Measurements from ENCODE around the gene PNPLA2. TPM values are rescaled to one million over a fixed set of nuclear protein-coding genes. Genes with fewer than 3 reads are reported as not detected.

Gene PNPLA2
- total RNA-seq, 1 donor, result 27.7 TPM

DNA sequence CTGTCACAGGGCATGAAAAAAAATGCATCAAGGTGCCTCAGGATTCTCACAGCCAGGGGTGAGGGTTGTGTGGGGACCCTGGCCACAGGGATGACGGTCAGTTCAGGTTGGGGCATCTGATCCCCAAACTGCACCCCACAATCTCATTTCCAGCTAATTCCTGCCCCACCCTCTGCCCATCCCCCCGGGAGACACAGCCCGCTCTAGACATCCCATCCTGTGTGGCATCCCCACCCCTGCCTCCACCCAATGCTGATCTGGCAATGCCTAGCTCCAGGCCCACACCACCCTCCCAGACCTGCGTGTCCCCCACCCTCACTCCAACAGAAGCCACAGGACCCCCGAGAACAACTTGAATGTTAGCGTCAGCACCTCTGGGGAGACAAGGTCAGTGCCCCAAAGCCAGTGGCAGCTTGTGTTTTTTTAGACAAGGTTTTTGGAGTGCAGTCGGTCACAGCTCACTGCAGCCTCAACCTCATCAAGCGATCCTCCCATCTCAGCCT is 49.2 kb downstream of the PNPLA2 start:
- no peak for DNase-seq (ENCODE audit: low read depth)
- H3K4me3 ChIP-seq (ENCODE audit: low read depth, low read length), result no peak overlapping the region
- no peak for TF ChIP-seq CTCF (IDR thresholded peaks at IDR 0.05; ENCODE audit: insufficient read depth, low read length)

DNA sequence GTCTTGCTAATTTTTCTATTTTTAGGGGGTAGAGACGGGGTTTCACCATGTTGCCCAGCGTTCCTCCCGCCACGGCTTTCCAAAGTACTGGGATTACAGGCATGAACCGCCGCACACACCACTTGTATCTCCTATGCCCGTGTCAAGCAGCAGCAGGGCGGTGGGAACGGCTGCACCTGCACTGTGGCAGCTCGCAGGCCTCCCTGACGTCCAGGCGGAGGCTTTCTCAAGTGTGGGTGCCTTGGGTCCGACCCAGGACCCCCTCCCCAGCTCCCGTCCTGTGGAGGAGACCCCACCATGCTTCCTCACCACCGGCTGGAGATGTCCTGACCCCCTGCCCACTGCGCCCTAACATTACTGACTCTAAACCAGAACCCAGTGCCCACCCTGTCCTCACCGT is 49.7 kb downstream of the PNPLA2 start:
- no peak for TF ChIP-seq CTCF (IDR thresholded peaks at IDR 0.05; ENCODE audit: insufficient read depth, low read length)
- DNase-seq (ENCODE audit: low read depth), result no peak
- no peak overlapping the region for H3K4me3 ChIP-seq (ENCODE audit: low read depth, low read length)

DNA sequence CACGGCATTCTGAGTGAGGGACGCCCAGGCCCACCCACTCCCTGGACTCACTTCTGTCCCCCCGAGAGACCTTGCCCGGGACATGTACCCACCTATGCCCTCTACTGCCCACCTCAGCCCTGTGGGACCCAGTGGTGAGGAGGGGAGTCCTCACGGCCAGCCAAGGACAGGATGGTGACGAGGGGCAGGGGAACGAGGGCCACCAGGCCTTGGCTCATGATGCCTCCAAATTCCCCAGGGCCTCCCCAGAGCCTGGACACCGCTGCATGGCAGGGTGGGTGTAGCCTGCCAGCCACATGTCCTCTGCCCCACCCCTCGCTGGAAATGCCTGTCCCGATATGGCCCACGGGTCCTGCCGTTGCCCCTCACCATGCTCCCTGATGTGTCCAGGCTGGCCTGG is 50.1 kb downstream of the PNPLA2 start:
- no peak for DNase-seq (ENCODE audit: low read depth)
- H3K4me3 ChIP-seq (ENCODE audit: low read depth, low read length), result no peak overlapping the region
- no peak for TF ChIP-seq CTCF (IDR thresholded peaks at IDR 0.05; ENCODE audit: insufficient read depth, low read length)

DNA sequence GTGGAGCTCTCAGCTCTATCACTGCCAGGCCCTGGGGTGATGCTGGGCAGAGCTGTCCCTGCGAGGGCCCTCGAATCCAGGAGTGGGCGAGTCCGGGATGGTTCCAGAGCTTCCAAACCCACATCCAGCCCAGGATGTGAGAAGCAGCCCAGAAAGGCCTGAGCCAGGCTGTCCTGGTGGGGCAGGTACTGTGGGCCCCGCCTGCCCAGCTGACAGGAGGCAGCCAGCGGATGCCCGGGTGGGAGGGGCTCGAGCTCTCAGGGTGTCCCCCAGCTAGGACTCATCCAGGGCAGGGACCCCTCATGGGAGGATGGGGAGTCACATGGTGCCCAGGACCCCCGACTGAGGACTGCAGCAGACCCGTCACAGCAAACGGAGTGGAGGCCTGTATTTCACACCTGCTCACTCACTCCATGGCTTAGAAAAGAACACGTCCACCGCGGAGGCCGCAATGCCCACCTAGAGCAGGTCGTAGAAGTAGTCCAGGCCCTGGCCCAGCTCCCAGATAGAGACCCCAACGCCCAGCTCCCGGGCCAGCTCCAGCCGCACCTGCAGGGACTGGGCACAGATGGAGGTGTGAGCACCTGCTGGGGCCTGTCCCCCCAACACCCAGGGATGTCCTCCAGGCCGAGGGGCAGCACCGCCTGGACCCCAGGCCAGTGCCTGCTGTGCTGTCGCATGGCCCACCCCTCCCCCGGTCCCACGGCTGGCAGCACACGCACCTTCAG is 50.8 kb downstream of the PNPLA2 start:
- TF ChIP-seq CTCF (IDR thresholded peaks at IDR 0.05; ENCODE audit: insufficient read depth, low read length), result no peak
- no peak overlapping the region for H3K4me3 ChIP-seq (ENCODE audit: low read depth, low read length)
- no peak for DNase-seq (ENCODE audit: low read depth)

DNA sequence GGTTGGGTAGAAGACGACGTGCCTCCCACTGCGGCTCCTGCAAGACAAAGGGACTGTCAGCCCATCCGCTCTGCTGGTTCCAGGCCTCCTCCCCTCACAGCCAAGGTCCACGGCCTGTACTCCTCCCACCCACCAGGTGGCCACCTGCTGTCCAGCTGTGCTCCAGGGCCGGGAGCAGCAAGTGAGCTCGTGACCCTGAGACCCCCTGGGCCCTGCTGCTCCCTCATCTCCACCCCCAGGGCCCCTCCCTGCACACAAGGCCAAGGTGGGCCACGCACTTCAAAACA is 51.4 kb downstream of the PNPLA2 start:
- peak; percentile 2 for TF ChIP-seq CTCF (IDR thresholded peaks at IDR 0.05; ENCODE audit: insufficient read depth, low read length)
- no peak overlapping the region for H3K4me3 ChIP-seq (ENCODE audit: low read depth, low read length)
- DNase-seq (ENCODE audit: low read depth), result no peak

DNA sequence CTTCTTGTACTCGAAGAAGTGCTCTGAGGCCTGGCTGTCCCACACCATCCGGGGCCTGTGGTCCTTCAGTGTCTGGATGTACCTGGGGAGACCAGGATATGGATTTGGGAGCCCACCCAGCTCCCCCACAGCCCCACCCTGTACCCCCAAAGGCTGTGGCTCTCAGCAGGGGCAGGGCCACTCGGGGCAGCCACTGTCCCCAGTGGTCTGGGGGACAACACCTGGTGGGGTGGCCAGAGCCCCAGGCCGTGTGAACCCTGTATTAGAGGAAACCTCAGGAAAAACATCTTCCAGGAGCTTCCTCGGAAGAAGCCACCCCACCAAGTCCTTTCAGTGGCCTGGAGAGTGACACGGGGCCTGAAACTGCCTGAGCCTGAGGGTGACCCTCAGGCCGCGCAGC is 51.7 kb downstream of the PNPLA2 start:
- no peak for TF ChIP-seq CTCF (IDR thresholded peaks at IDR 0.05; ENCODE audit: insufficient read depth, low read length)
- no peak for DNase-seq (ENCODE audit: low read depth)
- H3K4me3 ChIP-seq (ENCODE audit: low read depth, low read length), result no peak overlapping the region

GRCh38 chr11:871472-871871 is 52.8 kb downstream of the PNPLA2 start:
- no peak overlapping the region for H3K4me3 ChIP-seq (ENCODE audit: low read depth, low read length)
- DNase-seq (ENCODE audit: low read depth), result no peak
- no peak for TF ChIP-seq CTCF (IDR thresholded peaks at IDR 0.05; ENCODE audit: insufficient read depth, low read length)
